ENCODE measurements around the gene PRODH.
"Not testable (repeated sequence)": the region's sequence is repeated elsewhere in the genome, so short reads cannot be mapped to it uniquely, and the experiment has no call there.

PRODH gene

GRCh38 chr22:18978506-18978905 is 42.4 kb upstream of the PRODH start:
- in situ Hi-C loops (cut with MboI; ENCODE audit: low pct_unique_long_range_greater_than_20kb, low sequenced_read_pairs, unreplicated experiment) = no loop called here
- DNase-seq (ENCODE audit: low spot score) = no peak
- TF ChIP-seq CTCF (IDR thresholded peaks at IDR 0.05; ENCODE audit: extremely low read depth, insufficient read depth, missing control alignments) = no peak

- DNase-seq (ENCODE audit: low spot score) = no peak
- in situ Hi-C loops (cut with MboI; ENCODE audit: low pct_unique_long_range_greater_than_20kb, low sequenced_read_pairs, unreplicated experiment) = no loop called here
- TF ChIP-seq CTCF (IDR thresholded peaks at IDR 0.05; ENCODE audit: extremely low read depth, insufficient read depth, missing control alignments) = no peak
Observed at GRCh38 chr22:18977824-18978425, 41.8 kb upstream of the PRODH start.

- DNase-seq (ENCODE audit: low spot score) = no peak
- in situ Hi-C loops (cut with MboI; ENCODE audit: low pct_unique_long_range_greater_than_20kb, low sequenced_read_pairs, unreplicated experiment) = no loop called here
- no peak for TF ChIP-seq CTCF (IDR thresholded peaks at IDR 0.05; ENCODE audit: extremely low read depth, insufficient read depth, missing control alignments)
Observed at GRCh38 chr22:18976197-18976751, 40.2 kb upstream of the PRODH start.

GRCh38 chr22:18975434-18976196 is 39.5 kb upstream of the PRODH start:
- no peak for TF ChIP-seq CTCF (IDR thresholded peaks at IDR 0.05; ENCODE audit: extremely low read depth, insufficient read depth, missing control alignments)
- in situ Hi-C loops (cut with MboI; ENCODE audit: low pct_unique_long_range_greater_than_20kb, low sequenced_read_pairs, unreplicated experiment) = no loop called here
- DNase-seq (ENCODE audit: low spot score) = no peak

GRCh38 chr22:18974477-18975180 is 38.5 kb upstream of the PRODH start:
- DNase-seq (ENCODE audit: low spot score) = no peak
- no peak for TF ChIP-seq CTCF (IDR thresholded peaks at IDR 0.05; ENCODE audit: extremely low read depth, insufficient read depth, missing control alignments)
- in situ Hi-C loops (cut with MboI; ENCODE audit: low pct_unique_long_range_greater_than_20kb, low sequenced_read_pairs, unreplicated experiment) = no loop called here

- in situ Hi-C loops (cut with MboI; ENCODE audit: low pct_unique_long_range_greater_than_20kb, low sequenced_read_pairs, unreplicated experiment) = no loop called here
- TF ChIP-seq CTCF (IDR thresholded peaks at IDR 0.05; ENCODE audit: extremely low read depth, insufficient read depth, missing control alignments) = no peak
- DNase-seq (ENCODE audit: low spot score) = no peak
Observed at GRCh38 chr22:18973264-18974031, 37.4 kb upstream of the PRODH start.

GRCh38 chr22:18972591-18972990 is 36.5 kb upstream of the PRODH start:
- DNase-seq (ENCODE audit: low spot score); in situ Hi-C loops (cut with MboI; ENCODE audit: low pct_unique_long_range_greater_than_20kb, low sequenced_read_pairs, unreplicated experiment): not testable (repeated sequence)

- DNase-seq (ENCODE audit: low spot score); in situ Hi-C loops (cut with MboI; ENCODE audit: low pct_unique_long_range_greater_than_20kb, low sequenced_read_pairs, unreplicated experiment): not testable (repeated sequence)
Observed at GRCh38 chr22:18972029-18972428, 35.9 kb upstream of the PRODH start.
